Esophagus (tissue), 2 donors: ENCODE results near the gene TTC28. TPM values are rescaled to one million over a fixed set of nuclear protein-coding genes. Genes with fewer than 3 reads are reported as not detected.
"Not testable (repeated sequence)": the region's sequence is repeated elsewhere in the genome, so short reads cannot be mapped to it uniquely, and the experiment has no call there.

Source experiments
- H3K27ac ChIP-seq, 2 donors: one replicate each; pipeline ENCODE4 v1.5.1; 2013; ENCODE audit warnings: low read depth in 2 of 2, mild to moderate bottlenecking in 2 of 2, inconsistent platforms in 1 of 2, low read length in 1 of 2, moderate library complexity in 1 of 2
- H3K27me3 ChIP-seq, 2 donors: one replicate each; pipeline ENCODE4 v1.6.1; 2013; ENCODE audit warnings: low read length in 2 of 2, control low read depth in 1 of 2, mild to moderate bottlenecking in 1 of 2; ENCODE audit not compliant: insufficient read depth in 2 of 2, control insufficient read depth in 1 of 2
- H3K36me3 ChIP-seq, 2 donors: one replicate each; pipeline ENCODE4 v1.6.1; 2013; ENCODE audit warnings: low read length in 1 of 2; ENCODE audit not compliant: control insufficient read depth in 2 of 2, insufficient read depth in 2 of 2
- H3K4me1 ChIP-seq, 2 donors: one replicate each; pipeline ENCODE4 v1.6.1; 2013; ENCODE audit warnings: low read length in 1 of 2; ENCODE audit not compliant: control insufficient read depth in 2 of 2, insufficient read depth in 2 of 2
- H3K4me3 ChIP-seq, 2 donors: one replicate each; pipeline ENCODE4 v1.5.1; 2013; ENCODE audit warnings: low read length in 2 of 2, mild to moderate bottlenecking in 2 of 2, low read depth in 1 of 2, moderate library complexity in 1 of 2
- H3K9me3 ChIP-seq, 2 donors: one replicate each; pipeline ENCODE4 v1.6.1; 2013; ENCODE audit warnings: mild to moderate bottlenecking in 2 of 2, low read depth in 1 of 2, low read length in 1 of 2, moderate library complexity in 1 of 2; ENCODE audit not compliant: control insufficient read depth in 2 of 2, insufficient read depth in 1 of 2
- WGBS, 2 donors: extraction: QIAGEN DNeasy Blood & Tissue Kit; methylation state at CpG; one replicate each; pipeline ENCODE4 v1.1.7; 2013; 5-methylcytosine and 5-hydroxymethylcytosine counted together
- polyA plus RNA-seq, 2 donors: library from polyadenylated mRNA; stranded (reverse); fragments of 200-250 nt; gene quantifications; one replicate each; pipeline ENCODE4 v1.2.3, GENCODE V29; 2013
- donor health status: healthy with polysubstance abuse.
- donor health status: Bipolar disorder and iron deficiency.

The TTC28 gene
- 1 to 10 TPM; 1.4 to 2.6 TPM for polyA plus RNA-seq

GRCh38 chr22:28679611-28680287 is at the start of gene TTC28:
Gene TTC28 (minus strand): TSS chr22:28679840. CDS start chr22:28679723, 117 bp downstream.
- not testable (repeated sequence) for H3K27me3 ChIP-seq, H3K36me3 ChIP-seq, H3K4me1 ChIP-seq, H3K9me3 ChIP-seq
- Histone ChIP-seq H3K27ac (peak within 1 kb of the TSS in 1 of 2 donors; percentile 37), H3K4me3 (peak within 1 kb of the TSS; percentile 41)
- WGBS, 2 donors = 3 to 10% methylated on average over 94 to 101 of the region's 101 CpGs

GRCh38 chr22:28728621-28729313 is 49.1 kb upstream of the TTC28 start:
- no peaks in the 10 kb centered on the region for H3K36me3 ChIP-seq
- WGBS, 2 donors = 90 to 96% methylated on average over 10 of the region's 10 CpGs
- H3K27me3 ChIP-seq = no peaks in the 10 kb centered on the region
- no peaks in the 10 kb centered on the region for H3K9me3 ChIP-seq
- no peaks in the 10 kb centered on the region for H3K4me1 ChIP-seq
- H3K4me3 ChIP-seq = no peak overlapping the region
- no peak overlapping the region for H3K27ac ChIP-seq

GRCh38 chr22:28728002-28728401 is 48.4 kb upstream of the TTC28 start:
- WGBS, 2 donors = 84 to 95% methylated on average over 1 of the region's 1 CpG
- no peak overlapping the region for H3K4me3 ChIP-seq
- H3K27ac ChIP-seq = no peak overlapping the region
- H3K4me1 ChIP-seq = no peaks in the 10 kb centered on the region
- no peaks in the 10 kb centered on the region for H3K9me3 ChIP-seq
- H3K36me3 ChIP-seq = no peaks in the 10 kb centered on the region
- H3K27me3 ChIP-seq = no peaks in the 10 kb centered on the region

GRCh38 chr22:28718044-28718443 is 38.4 kb upstream of the TTC28 start:
- no peaks in the 10 kb centered on the region for H3K27me3 ChIP-seq
- no peaks in the 10 kb centered on the region for H3K4me1 ChIP-seq
- 92 to 93% methylated on average over 3 of the region's 3 CpGs for WGBS, 2 donors
- H3K4me3 ChIP-seq = no peak overlapping the region
- no peaks in the 10 kb centered on the region for H3K9me3 ChIP-seq
- H3K36me3 ChIP-seq = no peaks in the 10 kb centered on the region
- no peak overlapping the region for H3K27ac ChIP-seq

- Histone ChIP-seq H3K9me3 (no peaks in the 10 kb centered on the region), H3K4me1 (no peaks in the 10 kb centered on the region), H3K4me3 (no peak overlapping the region), H3K27me3 (no peaks in the 10 kb centered on the region), H3K27ac (no peak overlapping the region), H3K36me3 (no peaks in the 10 kb centered on the region)
- 97% methylated on average over 3 of the region's 3 CpGs for WGBS, 2 donors
These were observed 37.0 kb upstream of the TTC28 start for GRCh38 chr22:28716686-28717085.

- no peaks in the 10 kb centered on the region for H3K27me3 ChIP-seq
These were observed 36.0 kb upstream of the TTC28 start for GRCh38 chr22:28715611-28716010.

GRCh38 chr22:28714043-28714628 is 34.5 kb upstream of the TTC28 start:
- Histone ChIP-seq H3K4me1 (no peaks in the 10 kb centered on the region), H3K27me3 (no peaks in the 10 kb centered on the region), H3K4me3 (no peak overlapping the region), H3K27ac (no peak overlapping the region), H3K9me3 (no peaks in the 10 kb centered on the region), H3K36me3 (no peaks in the 10 kb centered on the region)
- 88 to 90% methylated on average over 2 of the region's 2 CpGs for WGBS, 2 donors

More at GRCh38 chr22:28715611-28716010, 36.0 kb upstream of the TTC28 start:
- no peaks in the 10 kb centered on the region for H3K36me3 ChIP-seq
- 95 to 97% methylated on average over 7 of the region's 7 CpGs for WGBS, 2 donors
- no peaks in the 10 kb centered on the region for H3K4me1 ChIP-seq
- H3K9me3 ChIP-seq = no peaks in the 10 kb centered on the region
- no peak overlapping the region for H3K4me3 ChIP-seq
- no peak overlapping the region for H3K27ac ChIP-seq

GRCh38 chr22:28711820-28712777 is 32.5 kb upstream of the TTC28 start:
- no peaks in the 10 kb centered on the region for H3K4me1 ChIP-seq
- no peaks in the 10 kb centered on the region for H3K27me3 ChIP-seq
- 65 to 74% methylated on average over 6 of the region's 6 CpGs for WGBS, 2 donors
- no peaks in the 10 kb centered on the region for H3K36me3 ChIP-seq
- H3K27ac ChIP-seq = peak overlapping the region in 1 of 2 donors; percentile 27
- no peaks in the 10 kb centered on the region for H3K9me3 ChIP-seq
- H3K4me3 ChIP-seq = no peak overlapping the region

GRCh38 chr22:28711341-28711740 is 31.7 kb upstream of the TTC28 start:
- no peaks in the 10 kb centered on the region for H3K36me3 ChIP-seq
- no peaks in the 10 kb centered on the region for H3K4me1 ChIP-seq
- H3K27me3 ChIP-seq = no peaks in the 10 kb centered on the region
- H3K9me3 ChIP-seq = no peaks in the 10 kb centered on the region
- 60 to 70% methylated on average over 2 of the region's 2 CpGs for WGBS, 2 donors
- H3K27ac ChIP-seq = no peak overlapping the region
- no peak overlapping the region for H3K4me3 ChIP-seq
